GM20000 (cell line): ENCODE data around the gene ZNF57.
"Not testable (repeated sequence)": the region's sequence is repeated elsewhere in the genome, so short reads cannot be mapped to it uniquely, and the experiment has no call there.

Source experiments
- DNase-seq: peaks from one replicate; pipeline ENCODE4 v3.0.0; 2012; ENCODE audit warnings: low spot score
- TF ChIP-seq, protein P1 (sequence below): IDR thresholded peaks from 2 replicates; pipeline ENCODE4 v1.5.1; 2012; ENCODE audit warnings: mild to moderate bottlenecking, control low read depth; ENCODE audit errors: extremely low read depth, missing control alignments

ZNF57 gene

DNA sequence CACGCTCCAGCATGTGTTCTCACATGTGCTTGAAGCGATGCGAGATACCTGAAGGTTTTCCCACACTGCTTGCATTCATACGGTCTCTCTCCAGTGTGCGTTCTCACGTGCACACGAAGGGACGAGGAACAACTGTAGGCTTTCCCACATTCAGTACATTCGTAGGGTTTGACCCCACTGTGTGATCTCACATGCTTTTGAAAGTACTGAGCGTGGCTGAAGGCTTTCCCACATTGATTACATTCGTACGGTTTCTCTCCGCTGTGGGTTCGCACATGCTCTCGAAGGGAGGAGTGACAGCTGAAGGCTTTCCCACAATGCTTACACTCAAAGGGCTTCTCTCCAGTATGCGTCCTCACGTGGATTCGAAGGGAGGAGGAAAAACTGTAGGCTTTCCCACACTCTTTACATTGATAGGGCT is 32.8 kb downstream of the ZNF57 start:
- no peak for DNase-seq
- TF ChIP-seq, protein P1, sequence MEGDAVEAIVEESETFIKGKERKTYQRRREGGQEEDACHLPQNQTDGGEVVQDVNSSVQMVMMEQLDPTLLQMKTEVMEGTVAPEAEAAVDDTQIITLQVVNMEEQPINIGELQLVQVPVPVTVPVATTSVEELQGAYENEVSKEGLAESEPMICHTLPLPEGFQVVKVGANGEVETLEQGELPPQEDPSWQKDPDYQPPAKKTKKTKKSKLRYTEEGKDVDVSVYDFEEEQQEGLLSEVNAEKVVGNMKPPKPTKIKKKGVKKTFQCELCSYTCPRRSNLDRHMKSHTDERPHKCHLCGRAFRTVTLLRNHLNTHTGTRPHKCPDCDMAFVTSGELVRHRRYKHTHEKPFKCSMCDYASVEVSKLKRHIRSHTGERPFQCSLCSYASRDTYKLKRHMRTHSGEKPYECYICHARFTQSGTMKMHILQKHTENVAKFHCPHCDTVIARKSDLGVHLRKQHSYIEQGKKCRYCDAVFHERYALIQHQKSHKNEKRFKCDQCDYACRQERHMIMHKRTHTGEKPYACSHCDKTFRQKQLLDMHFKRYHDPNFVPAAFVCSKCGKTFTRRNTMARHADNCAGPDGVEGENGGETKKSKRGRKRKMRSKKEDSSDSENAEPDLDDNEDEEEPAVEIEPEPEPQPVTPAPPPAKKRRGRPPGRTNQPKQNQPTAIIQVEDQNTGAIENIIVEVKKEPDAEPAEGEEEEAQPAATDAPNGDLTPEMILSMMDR, result no peak

GRCh38 chr19:2935863-2936262 is 35.1 kb downstream of the ZNF57 start:
- not testable (repeated sequence) for DNase-seq

GRCh38 chr19:2942928-2943640 is 42.4 kb downstream of the ZNF57 start:
- TF ChIP-seq, protein P1, result no peak
- no peak for DNase-seq

DNA sequence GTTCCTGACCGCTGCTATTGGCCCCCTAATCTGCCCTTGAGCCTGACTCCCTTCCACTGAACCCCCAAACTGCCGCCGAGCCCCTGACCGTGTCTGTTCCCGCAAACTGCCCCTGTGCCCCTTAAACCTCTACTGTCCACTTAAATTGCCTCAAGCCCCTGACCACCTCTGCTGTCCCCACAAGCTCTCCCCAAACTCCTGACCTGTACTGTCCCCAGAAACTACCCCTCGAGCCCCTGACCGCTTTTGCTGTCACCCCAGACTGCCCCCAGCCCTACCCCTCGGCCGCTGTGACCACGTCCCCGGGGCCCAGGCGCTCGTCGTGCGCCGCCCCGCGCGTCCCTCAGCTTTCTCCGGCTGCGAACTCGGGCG is 43.7 kb downstream of the ZNF57 start:
- no peak for DNase-seq
- TF ChIP-seq, protein P1, result no peak

GRCh38 chr19:2944775-2945574 is 44.2 kb downstream of the ZNF57 start, which contains the start of gene ZNF77:
ZNF77 (minus strand) TSS chr19:2944971; CDS start chr19:2944840, 131 bp downstream.
- TF ChIP-seq, protein P1, result no peak
- DNase-seq, result peak; percentile 100

- TF ChIP-seq, protein P1, result no peak
- DNase-seq, result no peak
Measured at GRCh38 chr19:2945575-2946184, 45.0 kb downstream of the ZNF57 start.

DNA sequence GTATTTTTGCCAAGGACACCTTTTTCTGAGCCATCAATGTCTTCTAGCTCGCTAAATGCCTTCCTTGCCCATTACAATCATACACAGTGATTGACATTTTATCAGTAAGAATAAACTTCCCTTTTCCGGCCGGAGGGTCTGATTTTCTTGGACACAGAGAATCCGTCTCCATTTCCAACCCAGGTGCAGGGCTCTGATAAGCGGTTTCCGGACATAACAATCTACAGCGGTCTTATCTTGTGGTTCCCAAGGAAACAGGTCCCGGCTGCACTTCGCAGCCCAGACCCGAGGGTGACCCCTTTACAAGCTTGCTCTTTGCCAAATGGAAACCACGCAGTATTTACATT is 49.2 kb downstream of the ZNF57 start:
- TF ChIP-seq, protein P1, result no peak
- no peak for DNase-seq
